K562 (cell line): Measurements from ENCODE around the gene HAUS6. TPM values are rescaled to one million over a fixed set of nuclear protein-coding genes. Genes with fewer than 3 reads are reported as not detected.

Experiments used
- ARHGAP35 ChIP-seq: fragments of 450-650 bp; IDR thresholded peaks from 2 replicates; pipeline ENCODE4 v1.6.1; 2018; ENCODE audit not compliant: partially characterized antibody
- ARID1B ChIP-seq: fragments of 450-650 bp; IDR thresholded peaks from 2 replicates; pipeline ENCODE4 v1.6.1; 2016; ENCODE audit warnings: antibody characterized with exemption, mild to moderate bottlenecking, inconsistent platforms
- CC2D1A ChIP-seq: fragments of 450-650 bp; IDR thresholded peaks from 2 replicates; pipeline ENCODE4 v1.6.1; 2017; ENCODE audit warnings: mild to moderate bottlenecking
- DIDO1 ChIP-seq: fragments of 450-650 bp; IDR thresholded peaks from 2 replicates; pipeline ENCODE4 v1.6.1; 2016; ENCODE audit warnings: low read depth, missing biosample characterization, missing genetic modification characterization
- JUN ChIP-seq, 2 experiments: sonication (generic) in 1 of 2; formaldehyde crosslinking in 1 of 2; IDR thresholded peaks; 2 replicates each; pipeline versions ENCODE4 v1.6.1 to v1.8.0; 2012 to 2022; ENCODE audit warnings: borderline replicate concordance in 2 of 2, mild to moderate bottlenecking in 2 of 2, improper control_type of control experiment in 1 of 2, low read depth in 1 of 2, low read length in 1 of 2, missing genetic modification reagents in 1 of 2
- RAD51 ChIP-seq: fragments of 450-650 bp; IDR thresholded peaks from 2 replicates; pipeline ENCODE4 v1.7.1; 2016; ENCODE audit warnings: low read depth, mild to moderate bottlenecking, borderline replicate concordance
- RBM22 ChIP-seq: fragments of 200-400 bp; formaldehyde crosslinking; IDR thresholded peaks from 2 replicates; pipeline ENCODE4 v1.6.1; 2018; ENCODE audit warnings: low read length, low read depth; ENCODE audit not compliant: poor library complexity, severe bottlenecking
- SIX5 ChIP-seq, 2 experiments: IDR thresholded peaks; 2 replicates each; pipeline ENCODE4 v1.6.1; 2011; ENCODE audit warnings: low read length in 2 of 2, borderline replicate concordance in 1 of 2, low read depth in 1 of 2, mild to moderate bottlenecking in 1 of 2, moderate library complexity in 1 of 2; ENCODE audit not compliant: insufficient read depth in 1 of 2
- XRCC4 ChIP-seq: IDR thresholded peaks from one replicate; pipeline ENCODE4 v1.6.1; 2011; ENCODE audit not compliant: insufficient read depth, insufficient read length; ENCODE audit errors: extremely low read depth
- ZNF431 ChIP-seq: sonication (generic); formaldehyde crosslinking; IDR thresholded peaks from 2 replicates; pipeline ENCODE4 v1.8.0; 2022; ENCODE audit warnings: mild to moderate bottlenecking, missing genetic modification reagents
- ZNF586 ChIP-seq: fragments of 450-650 bp; formaldehyde crosslinking; conservative IDR thresholded peaks from 2 replicates; pipeline ENCODE4 v1.4.0; 2020; ENCODE audit warnings: mild to moderate bottlenecking, moderate library complexity
- polyA plus RNA-seq, 8 experiments: library from polyadenylated mRNA; depleted of rRNA in 4 of 8; stranded (reverse) in 5 of 8; unstranded in 3 of 8; fragments of >200 nt; fragmentation: Nextera tagmentation in 2 of 8; fragmentation: Illumina TruSeq in 1 of 8; extraction: Ambion mirVana in 2 of 8; extraction: Trizol in 1 of 8; gene quantifications; 2 replicates each; pipeline versions ENCODE4 v1.2.1 to v1.2.3, GENCODE V29; 2011 to 2014; ENCODE audit warnings: inconsistent platforms in 1 of 8, missing spikeins in 1 of 8
- total RNA-seq, 7 experiments: library from RNA; depleted of rRNA in 6 of 7; stranded (reverse); fragments of >200 nt in 6 of 7; fragmentation: Illumina TruSeq in 2 of 7; extraction: Trizol in 2 of 7; gene quantifications; 2 replicates each; pipeline versions ENCODE4 v1.2.1 to v1.2.3, GENCODE V29; 2011 to 2021; ENCODE audit warnings: low replicate concordance in 1 of 7
- TF ChIP-seq, protein P1 (sequence below), 3 experiments: fragments of 200-800 bp in 1 of 3; fragments of 250-450 bp in 1 of 3; fragments of 450-650 bp in 1 of 3; sonication (Bioruptor Pico) in 1 of 3; sonication (Bioruptor generic) in 1 of 3; formaldehyde crosslinking in 1 of 3; IDR thresholded peaks; 2 replicates each; pipeline versions ENCODE4 v1.6.1 to v1.8.0; 2016 to 2022; ENCODE audit warnings: mild to moderate bottlenecking in 2 of 3, missing genetic modification characterization in 2 of 3, missing compliant biosample characterization in 1 of 3, moderate library complexity in 1 of 3
- TF ChIP-seq, protein P2 (sequence below): fragments of 450-650 bp; conservative IDR thresholded peaks from 2 replicates; pipeline ENCODE4 v1.6.1; 2016; ENCODE audit warnings: missing genetic modification characterization, low read depth, mild to moderate bottlenecking, missing compliant biosample characterization, moderate library complexity
- TF ChIP-seq, protein P3 (sequence below): sonication (generic); formaldehyde crosslinking; IDR thresholded peaks from 2 replicates; pipeline ENCODE4 v1.8.1; 2023; ENCODE audit warnings: mild to moderate bottlenecking, missing genetic modification reagents
- TF ChIP-seq, protein P4 (sequence below): fragments of 250-450 bp; sonication (Bioruptor Pico); IDR thresholded peaks from 2 replicates; pipeline ENCODE4 v1.8.0; 2022; ENCODE audit warnings: inconsistent platforms, mild to moderate bottlenecking, moderate library complexity, borderline replicate concordance

The HAUS6 gene
- total and polyA plus RNA-seq, 9 of the 15 experiments (the other 6 are each of a cell fraction or from before 2014, with no cell fraction given) = 10.2 to 31.7 (median 23.1) TPM

DNA sequence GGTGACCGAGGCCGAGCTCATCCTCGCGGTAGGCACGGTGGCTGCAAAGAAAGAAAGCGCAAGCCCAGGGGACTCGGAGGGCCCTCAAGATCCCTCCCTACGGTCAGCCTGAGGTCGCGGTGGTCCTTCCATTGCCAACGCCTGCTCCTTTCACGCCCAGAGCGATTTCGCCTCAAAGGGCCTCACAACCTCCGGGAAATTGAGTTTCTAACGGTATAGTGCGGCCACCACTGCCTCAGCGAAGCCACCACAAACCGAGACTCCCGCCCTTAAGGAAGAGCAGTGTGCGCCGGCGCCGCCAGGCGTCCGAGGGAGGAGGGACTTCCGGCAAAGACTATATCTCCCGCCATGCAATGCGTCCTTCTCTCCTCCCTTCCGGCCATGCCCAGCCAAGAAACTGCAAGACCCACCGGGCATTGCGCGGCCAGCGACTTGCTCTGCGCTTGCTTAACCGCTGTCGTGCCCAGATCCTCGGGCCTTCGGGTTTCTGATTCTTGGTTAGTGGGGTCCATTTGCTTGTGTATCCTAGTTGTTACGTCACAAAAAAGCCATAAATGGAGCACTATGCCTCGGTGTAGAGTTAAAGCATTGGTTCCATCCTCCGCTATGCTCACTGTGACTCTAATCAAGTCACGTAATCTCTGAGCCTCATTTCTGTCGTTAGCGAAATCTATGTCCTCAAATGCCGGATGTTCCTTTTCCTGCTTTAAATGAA, at the start of gene HAUS6 (continued):
- TF ChIP-seq, protein P1, sequence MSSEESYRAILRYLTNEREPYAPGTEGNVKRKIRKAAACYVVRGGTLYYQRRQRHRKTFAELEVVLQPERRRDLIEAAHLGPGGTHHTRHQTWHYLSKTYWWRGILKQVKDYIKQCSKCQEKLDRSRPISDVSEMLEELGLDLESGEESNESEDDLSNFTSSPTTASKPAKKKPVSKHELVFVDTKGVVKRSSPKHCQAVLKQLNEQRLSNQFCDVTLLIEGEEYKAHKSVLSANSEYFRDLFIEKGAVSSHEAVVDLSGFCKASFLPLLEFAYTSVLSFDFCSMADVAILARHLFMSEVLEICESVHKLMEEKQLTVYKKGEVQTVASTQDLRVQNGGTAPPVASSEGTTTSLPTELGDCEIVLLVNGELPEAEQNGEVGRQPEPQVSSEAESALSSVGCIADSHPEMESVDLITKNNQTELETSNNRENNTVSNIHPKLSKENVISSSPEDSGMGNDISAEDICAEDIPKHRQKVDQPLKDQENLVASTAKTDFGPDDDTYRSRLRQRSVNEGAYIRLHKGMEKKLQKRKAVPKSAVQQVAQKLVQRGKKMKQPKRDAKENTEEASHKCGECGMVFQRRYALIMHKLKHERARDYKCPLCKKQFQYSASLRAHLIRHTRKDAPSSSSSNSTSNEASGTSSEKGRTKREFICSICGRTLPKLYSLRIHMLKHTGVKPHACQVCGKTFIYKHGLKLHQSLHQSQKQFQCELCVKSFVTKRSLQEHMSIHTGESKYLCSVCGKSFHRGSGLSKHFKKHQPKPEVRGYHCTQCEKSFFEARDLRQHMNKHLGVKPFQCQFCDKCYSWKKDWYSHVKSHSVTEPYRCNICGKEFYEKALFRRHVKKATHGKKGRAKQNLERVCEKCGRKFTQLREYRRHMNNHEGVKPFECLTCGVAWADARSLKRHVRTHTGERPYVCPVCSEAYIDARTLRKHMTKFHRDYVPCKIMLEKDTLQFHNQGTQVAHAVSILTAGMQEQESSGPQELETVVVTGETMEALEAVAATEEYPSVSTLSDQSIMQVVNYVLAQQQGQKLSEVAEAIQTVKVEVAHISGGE (CRISPR knock-in tag; IDR thresholded peaks at IDR 0.05) = no peak
- TF ChIP-seq, protein P2, sequence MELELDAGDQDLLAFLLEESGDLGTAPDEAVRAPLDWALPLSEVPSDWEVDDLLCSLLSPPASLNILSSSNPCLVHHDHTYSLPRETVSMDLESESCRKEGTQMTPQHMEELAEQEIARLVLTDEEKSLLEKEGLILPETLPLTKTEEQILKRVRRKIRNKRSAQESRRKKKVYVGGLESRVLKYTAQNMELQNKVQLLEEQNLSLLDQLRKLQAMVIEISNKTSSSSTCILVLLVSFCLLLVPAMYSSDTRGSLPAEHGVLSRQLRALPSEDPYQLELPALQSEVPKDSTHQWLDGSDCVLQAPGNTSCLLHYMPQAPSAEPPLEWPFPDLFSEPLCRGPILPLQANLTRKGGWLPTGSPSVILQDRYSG = no peak
- TF ChIP-seq ARHGAP35 (no peak), SIX5 (IDR thresholded peaks at IDR 0.05; ENCODE audit: borderline replicate concordance in 1 of 2, insufficient read depth in 1 of 2, low read depth in 1 of 2, low read length in 2 of 2) (peak; percentile 66 to 76), RAD51 (no peak), JUN (IDR thresholded peaks at IDR 0.05; ENCODE audit: borderline replicate concordance, low read depth, low read length) (no peak), JUN (CRISPR knock-in tag; IDR thresholded peaks at IDR 0.05; ENCODE audit: borderline replicate concordance) (no peak), ZNF586 (CRISPR knock-in tag) (no peak), XRCC4 (no peak), RBM22 (no peak), ARID1B (0 out of 2 replicates have a peak, but pooled peaks have one; percentile 18), CC2D1A (no peak), ZNF431 (CRISPR knock-in tag) (no peak), DIDO1 (tag) (peak; percentile 59; the same call in 1 of the 2 replicates)
- TF ChIP-seq, protein P3, sequence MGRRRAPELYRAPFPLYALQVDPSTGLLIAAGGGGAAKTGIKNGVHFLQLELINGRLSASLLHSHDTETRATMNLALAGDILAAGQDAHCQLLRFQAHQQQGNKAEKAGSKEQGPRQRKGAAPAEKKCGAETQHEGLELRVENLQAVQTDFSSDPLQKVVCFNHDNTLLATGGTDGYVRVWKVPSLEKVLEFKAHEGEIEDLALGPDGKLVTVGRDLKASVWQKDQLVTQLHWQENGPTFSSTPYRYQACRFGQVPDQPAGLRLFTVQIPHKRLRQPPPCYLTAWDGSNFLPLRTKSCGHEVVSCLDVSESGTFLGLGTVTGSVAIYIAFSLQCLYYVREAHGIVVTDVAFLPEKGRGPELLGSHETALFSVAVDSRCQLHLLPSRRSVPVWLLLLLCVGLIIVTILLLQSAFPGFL (CRISPR knock-in tag) = no peak
- TF ChIP-seq, protein P4, sequence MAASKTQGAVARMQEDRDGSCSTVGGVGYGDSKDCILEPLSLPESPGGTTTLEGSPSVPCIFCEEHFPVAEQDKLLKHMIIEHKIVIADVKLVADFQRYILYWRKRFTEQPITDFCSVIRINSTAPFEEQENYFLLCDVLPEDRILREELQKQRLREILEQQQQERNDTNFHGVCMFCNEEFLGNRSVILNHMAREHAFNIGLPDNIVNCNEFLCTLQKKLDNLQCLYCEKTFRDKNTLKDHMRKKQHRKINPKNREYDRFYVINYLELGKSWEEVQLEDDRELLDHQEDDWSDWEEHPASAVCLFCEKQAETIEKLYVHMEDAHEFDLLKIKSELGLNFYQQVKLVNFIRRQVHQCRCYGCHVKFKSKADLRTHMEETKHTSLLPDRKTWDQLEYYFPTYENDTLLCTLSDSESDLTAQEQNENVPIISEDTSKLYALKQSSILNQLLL = no peak
